DOHH2 (cell line): ENCODE data around the gene CRTAC1.

Experiments
- H3F3A ChIP-seq: fragments of 200-600 bp; sonication (generic), shearing (Covaris generic); 2 replicates; pipeline ENCODE4 v1.6.0; 2016; ENCODE audit warnings: antibody characterized with exemption, mild to moderate bottlenecking; ENCODE audit not compliant: control insufficient read depth, insufficient read depth
- H3K27ac ChIP-seq: fragments of 200-600 bp; sonication (generic); 2 replicates; pipeline ENCODE4 v1.5.1; 2014; ENCODE audit warnings: low read depth, mild to moderate bottlenecking, low read length, moderate library complexity
- H3K27me3 ChIP-seq: fragments of 200-600 bp; sonication (generic); 2 replicates; pipeline ENCODE4 v1.6.1; 2014; ENCODE audit warnings: mild to moderate bottlenecking, low read length, mixed read lengths; ENCODE audit not compliant: control insufficient read depth
- H3K36me3 ChIP-seq: fragments of 200-600 bp; sonication (generic); 2 replicates; pipeline ENCODE4 v1.6.1; 2014; ENCODE audit warnings: mild to moderate bottlenecking, low read length, moderate library complexity, mixed read lengths; ENCODE audit not compliant: control insufficient read depth
- H3K4me1 ChIP-seq: fragments of 200-600 bp; sonication (generic); 2 replicates; pipeline ENCODE4 v1.6.1; 2014; ENCODE audit warnings: mild to moderate bottlenecking, low read length, mixed read lengths; ENCODE audit not compliant: control insufficient read depth
- H3K4me2 ChIP-seq: fragments of 200-600 bp; sonication (generic); 2 replicates; pipeline ENCODE4 v1.6.0; 2014; ENCODE audit warnings: mild to moderate bottlenecking, low read length, moderate library complexity
- H3K4me3 ChIP-seq: fragments of 200-600 bp; sonication (generic); 2 replicates; pipeline ENCODE4 v1.5.1; 2014; ENCODE audit warnings: mild to moderate bottlenecking, low read length, mixed read lengths
- H3K79me2 ChIP-seq: fragments of 200-600 bp; sonication (generic); 2 replicates; pipeline ENCODE4 v1.6.1; 2014; ENCODE audit warnings: mild to moderate bottlenecking, low read length, mixed read lengths; ENCODE audit not compliant: control insufficient read depth
- H3K9me2 ChIP-seq: fragments of 200-600 bp; sonication (generic); replicated peaks from 2 replicates; pipeline ENCODE4 v1.6.1; 2014; ENCODE audit warnings: mild to moderate bottlenecking, low read length, mixed read lengths; ENCODE audit not compliant: control insufficient read depth
- H3K9me3 ChIP-seq: fragments of 200-600 bp; sonication (generic); 2 replicates; pipeline ENCODE4 v1.6.1; 2014; ENCODE audit warnings: antibody characterized with exemption, low read length, mixed read lengths; ENCODE audit not compliant: control insufficient read depth, insufficient read depth
- H4K20me1 ChIP-seq: fragments of 200-600 bp; sonication (generic); 2 replicates; pipeline ENCODE4 v1.6.0; 2014; ENCODE audit warnings: low read depth, mild to moderate bottlenecking, antibody characterized with exemption, low read length, moderate library complexity; ENCODE audit not compliant: control insufficient read depth, insufficient read depth
- EZH2phosphoT487 ChIP-seq: fragments of 200-600 bp; sonication (generic); IDR thresholded peaks from 2 replicates; pipeline ENCODE4 v1.6.1; 2017; ENCODE audit warnings: borderline replicate concordance, mild to moderate bottlenecking, antibody characterized with exemption, low read length, moderate library complexity, mixed read lengths
- TF ChIP-seq, protein P1 (sequence below): fragments of 200-600 bp; sonication (generic); IDR thresholded peaks from one replicate; pipeline ENCODE4 v1.5.1; 2014; ENCODE audit warnings: antibody characterized with exemption, mild to moderate bottlenecking, low read depth, low read length; ENCODE audit not compliant: poor library complexity, severe bottlenecking

CRTAC1 gene

DNA sequence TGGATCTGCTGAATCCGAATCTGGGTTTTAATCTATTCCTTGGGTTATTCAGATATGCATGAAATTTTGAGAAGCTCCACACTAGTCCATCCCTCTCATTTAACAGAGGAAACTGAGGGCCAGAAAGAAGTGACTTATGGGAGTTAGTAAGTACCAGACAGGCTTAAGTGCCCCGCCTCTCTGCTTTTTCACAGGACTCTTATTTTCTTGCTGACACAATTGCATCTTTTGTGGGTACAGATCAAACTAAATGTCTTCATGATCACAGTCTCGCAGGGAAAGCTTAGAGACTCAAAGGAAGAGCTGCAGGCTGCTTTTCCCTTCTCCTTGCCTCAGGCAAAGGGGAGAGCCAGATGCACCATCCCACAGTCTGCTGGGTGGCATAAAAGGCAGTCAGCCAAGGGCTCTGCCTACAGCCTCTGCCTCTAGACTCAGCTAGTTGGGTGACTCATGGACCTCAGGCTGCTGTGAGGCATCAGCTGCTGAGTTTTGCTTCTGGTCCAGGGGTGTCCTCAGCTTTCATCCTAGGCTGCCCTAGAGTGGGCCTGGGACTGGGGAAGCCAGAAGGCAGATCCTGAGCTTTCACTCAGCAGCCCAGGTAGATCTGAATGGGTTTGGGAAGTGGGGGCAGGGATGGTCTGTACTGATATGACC is 169.2 kb downstream of the CRTAC1 start:
- H3K27me3 ChIP-seq = peaks cover 31% of the 10 kb centered on the region
- H3K9me3 ChIP-seq = no peaks in the 10 kb centered on the region
- H3F3A ChIP-seq = no peaks in the 10 kb centered on the region
- H3K4me1 ChIP-seq = no peaks in the 10 kb centered on the region
- no peak overlapping the region for H3K27ac ChIP-seq
- TF ChIP-seq, protein P1, sequence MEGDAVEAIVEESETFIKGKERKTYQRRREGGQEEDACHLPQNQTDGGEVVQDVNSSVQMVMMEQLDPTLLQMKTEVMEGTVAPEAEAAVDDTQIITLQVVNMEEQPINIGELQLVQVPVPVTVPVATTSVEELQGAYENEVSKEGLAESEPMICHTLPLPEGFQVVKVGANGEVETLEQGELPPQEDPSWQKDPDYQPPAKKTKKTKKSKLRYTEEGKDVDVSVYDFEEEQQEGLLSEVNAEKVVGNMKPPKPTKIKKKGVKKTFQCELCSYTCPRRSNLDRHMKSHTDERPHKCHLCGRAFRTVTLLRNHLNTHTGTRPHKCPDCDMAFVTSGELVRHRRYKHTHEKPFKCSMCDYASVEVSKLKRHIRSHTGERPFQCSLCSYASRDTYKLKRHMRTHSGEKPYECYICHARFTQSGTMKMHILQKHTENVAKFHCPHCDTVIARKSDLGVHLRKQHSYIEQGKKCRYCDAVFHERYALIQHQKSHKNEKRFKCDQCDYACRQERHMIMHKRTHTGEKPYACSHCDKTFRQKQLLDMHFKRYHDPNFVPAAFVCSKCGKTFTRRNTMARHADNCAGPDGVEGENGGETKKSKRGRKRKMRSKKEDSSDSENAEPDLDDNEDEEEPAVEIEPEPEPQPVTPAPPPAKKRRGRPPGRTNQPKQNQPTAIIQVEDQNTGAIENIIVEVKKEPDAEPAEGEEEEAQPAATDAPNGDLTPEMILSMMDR = no peak
- no peaks in the 10 kb centered on the region for H3K79me2 ChIP-seq
- H4K20me1 ChIP-seq = no peaks in the 10 kb centered on the region
- H3K36me3 ChIP-seq = no peaks in the 10 kb centered on the region
- no peak overlapping the region for H3K4me3 ChIP-seq
- H3K4me2 ChIP-seq = no peak overlapping the region
- no peaks in the 10 kb centered on the region for H3K9me2 ChIP-seq

DNA sequence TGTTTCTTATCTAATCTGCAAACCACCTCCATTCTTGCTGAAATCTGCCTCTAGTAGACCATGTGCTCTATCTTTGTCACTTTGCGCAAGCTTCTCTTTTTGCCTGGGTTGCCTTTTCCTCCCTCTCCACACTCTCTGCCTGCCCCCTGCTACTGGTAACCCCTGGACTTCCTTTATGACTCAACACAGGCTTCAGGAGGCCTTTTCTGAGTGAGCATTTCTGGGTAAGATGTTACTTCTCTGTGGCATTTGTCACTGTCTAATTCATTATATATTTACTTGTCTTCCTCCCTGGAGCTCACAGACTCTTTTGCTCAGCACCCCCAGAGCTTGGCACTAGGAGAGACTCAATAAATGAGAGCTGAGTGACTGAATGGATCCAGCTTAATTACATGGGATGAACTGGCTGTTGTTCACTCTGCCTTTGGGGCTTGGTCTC is 172.4 kb downstream of the CRTAC1 start:
- Histone ChIP-seq H3K4me3 (no peak overlapping the region), H3K36me3 (no peaks in the 10 kb centered on the region), H3K9me3 (no peaks in the 10 kb centered on the region), H4K20me1 (no peaks in the 10 kb centered on the region), H3K27me3 (peaks cover 43% of the 10 kb centered on the region), H3K27ac (no peak overlapping the region), H3F3A (no peaks in the 10 kb centered on the region), H3K79me2 (no peaks in the 10 kb centered on the region), H3K4me2 (no peak overlapping the region), H3K4me1 (no peaks in the 10 kb centered on the region), H3K9me2 (no peaks in the 10 kb centered on the region)
- TF ChIP-seq, protein P1 = no peak

DNA sequence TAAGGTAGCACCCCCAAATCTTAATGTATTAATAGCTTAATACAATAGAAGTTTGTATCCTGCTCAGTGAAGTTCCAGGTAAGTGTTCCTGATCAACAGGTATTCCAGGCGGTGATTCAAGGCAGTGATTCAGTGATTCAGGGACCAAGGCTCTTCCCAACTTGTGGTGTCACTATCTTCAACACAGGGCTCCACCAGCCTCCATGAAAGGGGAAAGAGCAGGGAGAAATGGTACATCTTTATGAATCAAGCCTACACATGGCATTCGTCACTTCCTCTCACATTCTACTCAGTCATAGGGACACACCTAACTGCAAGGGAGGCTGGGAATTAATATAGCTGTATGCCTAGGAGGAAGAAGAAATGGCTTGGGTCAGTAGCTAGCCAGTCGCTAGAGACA is 175.7 kb downstream of the CRTAC1 start:
- Histone ChIP-seq H3K4me3 (no peak overlapping the region), H3K4me1 (no peaks in the 10 kb centered on the region), H4K20me1 (no peaks in the 10 kb centered on the region), H3K4me2 (no peak overlapping the region), H3K9me3 (no peaks in the 10 kb centered on the region), H3K27ac (no peak overlapping the region), H3F3A (no peaks in the 10 kb centered on the region), H3K36me3 (no peaks in the 10 kb centered on the region), H3K27me3 (peaks cover 52% of the 10 kb centered on the region), H3K9me2 (no peaks in the 10 kb centered on the region), H3K79me2 (no peaks in the 10 kb centered on the region)
- TF ChIP-seq EZH2phosphoT487 = no peak
- TF ChIP-seq, protein P1 = no peak
